Vagina (tissue), 2 donors: ENCODE results near the gene SPACA5.
"Not testable (repeated sequence)": the region's sequence is repeated elsewhere in the genome, so short reads cannot be mapped to it uniquely, and the experiment has no call there.

ENCODE experiments used
- POLR2AphosphoS5 ChIP-seq, 2 donors: sonication (generic); formaldehyde crosslinking; IDR thresholded peaks; one replicate each; pipeline ENCODE4 v1.9.0; 2017; ENCODE audit warnings: antibody characterized with exemption in 2 of 2, mild to moderate bottlenecking in 2 of 2, low read depth in 1 of 2; ENCODE audit not compliant: insufficient read depth in 1 of 2
- TF ChIP-seq, protein P1 (sequence below), 3 experiments: fragments of 450-650 bp in 2 of 3; fragments of 200-600 bp in 1 of 3; sonication (generic) in 1 of 3; IDR thresholded peaks; one replicate each; pipeline ENCODE4 v1.5.1; 2017 to 2019; ENCODE audit warnings: antibody characterized with exemption in 3 of 3, mild to moderate bottlenecking in 2 of 3, moderate library complexity in 2 of 3

DNA sequence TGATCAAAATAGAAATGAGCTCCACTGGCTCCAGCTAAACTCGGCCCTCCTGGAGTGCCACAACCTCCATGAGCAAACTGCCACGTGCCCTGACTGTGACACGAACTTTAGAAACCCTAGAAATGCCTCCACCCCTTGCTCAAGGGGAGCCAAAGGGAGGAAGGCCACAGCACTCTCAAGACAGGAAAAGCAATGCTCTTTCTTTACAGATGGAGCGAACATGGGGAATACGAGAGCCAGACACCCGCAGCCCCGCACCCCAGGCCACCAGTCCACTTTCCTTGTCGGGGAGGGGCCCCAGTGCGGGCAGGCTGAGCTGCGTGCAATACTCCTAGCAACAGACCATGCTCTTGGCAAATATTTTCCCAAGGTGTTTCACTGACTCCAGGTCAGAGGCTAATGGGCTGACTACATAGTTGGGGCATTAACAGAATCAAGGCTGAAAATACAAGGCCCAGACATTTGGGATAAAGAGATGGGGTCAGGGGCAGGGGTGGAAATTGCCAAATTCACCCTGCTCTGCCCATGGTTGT lies 23.9 kb downstream of the SPACA5 start:
- TF ChIP-seq, protein P1, sequence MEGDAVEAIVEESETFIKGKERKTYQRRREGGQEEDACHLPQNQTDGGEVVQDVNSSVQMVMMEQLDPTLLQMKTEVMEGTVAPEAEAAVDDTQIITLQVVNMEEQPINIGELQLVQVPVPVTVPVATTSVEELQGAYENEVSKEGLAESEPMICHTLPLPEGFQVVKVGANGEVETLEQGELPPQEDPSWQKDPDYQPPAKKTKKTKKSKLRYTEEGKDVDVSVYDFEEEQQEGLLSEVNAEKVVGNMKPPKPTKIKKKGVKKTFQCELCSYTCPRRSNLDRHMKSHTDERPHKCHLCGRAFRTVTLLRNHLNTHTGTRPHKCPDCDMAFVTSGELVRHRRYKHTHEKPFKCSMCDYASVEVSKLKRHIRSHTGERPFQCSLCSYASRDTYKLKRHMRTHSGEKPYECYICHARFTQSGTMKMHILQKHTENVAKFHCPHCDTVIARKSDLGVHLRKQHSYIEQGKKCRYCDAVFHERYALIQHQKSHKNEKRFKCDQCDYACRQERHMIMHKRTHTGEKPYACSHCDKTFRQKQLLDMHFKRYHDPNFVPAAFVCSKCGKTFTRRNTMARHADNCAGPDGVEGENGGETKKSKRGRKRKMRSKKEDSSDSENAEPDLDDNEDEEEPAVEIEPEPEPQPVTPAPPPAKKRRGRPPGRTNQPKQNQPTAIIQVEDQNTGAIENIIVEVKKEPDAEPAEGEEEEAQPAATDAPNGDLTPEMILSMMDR (IDR thresholded peaks at IDR 0.05), result not testable (repeated sequence)
- not testable (repeated sequence) for TF ChIP-seq POLR2AphosphoS5 (IDR thresholded peaks at IDR 0.05; ENCODE audit: insufficient read depth in 1 of 2, low read depth in 1 of 2)
